ENCODE results near the gene AMACR.
"Not testable (repeated sequence)": the region's sequence is repeated elsewhere in the genome, so short reads cannot be mapped to it uniquely, and the experiment has no call there.

Gene AMACR

GRCh38 chr5:34012791-34013190 is 4.9 kb upstream of the AMACR start:
- Mint-ChIP-seq H3K4me1 (peaks cover 7% of the 10 kb centered on the region), H3K9me3 (no peaks in the 10 kb centered on the region), H3K27me3 (no peaks in the 10 kb centered on the region), H3K36me3 (ENCODE audit: insufficient read depth) (peaks cover 8% of the 10 kb centered on the region), H3K27ac (ENCODE audit: low read depth) (no peak overlapping the region), H3K4me3 (no peak overlapping the region)
- DNase-seq (ENCODE audit: low spot score in 2 of 2), result no peak
- ATAC-seq (replicated peaks; ENCODE audit: extremely low read depth, poor library complexity, severe bottlenecking), result no peak

GRCh38 chr5:34011536-34011935 is 3.7 kb upstream of the AMACR start:
- no peak for ATAC-seq (replicated peaks; ENCODE audit: extremely low read depth, poor library complexity, severe bottlenecking)
- Mint-ChIP-seq H3K27me3 (no peaks in the 10 kb centered on the region), H3K4me3 (no peak overlapping the region), H3K4me1 (peaks cover 16% of the 10 kb centered on the region), H3K9me3 (no peaks in the 10 kb centered on the region), H3K36me3 (ENCODE audit: insufficient read depth) (peaks cover 14% of the 10 kb centered on the region), H3K27ac (ENCODE audit: low read depth) (no peak overlapping the region)
- no peak for DNase-seq (ENCODE audit: low spot score in 2 of 2)

GRCh38 chr5:34010146-34010545 is 2.3 kb upstream of the AMACR start:
- Mint-ChIP-seq H3K36me3 (ENCODE audit: insufficient read depth) (peaks cover 18% of the 10 kb centered on the region), H3K4me1 (peaks cover 23% of the 10 kb centered on the region)
- not testable (repeated sequence) for H3K9me3 Mint-ChIP-seq; H3K4me3 Mint-ChIP-seq; H3K27ac Mint-ChIP-seq (ENCODE audit: low read depth); ATAC-seq (replicated peaks; ENCODE audit: extremely low read depth, poor library complexity, severe bottlenecking); H3K27me3 Mint-ChIP-seq; DNase-seq (ENCODE audit: low spot score in 2 of 2)

GRCh38 chr5:34009610-34010009 is 1.8 kb upstream of the AMACR start:
- no peak for DNase-seq (ENCODE audit: low spot score in 2 of 2)
- no peaks in the 10 kb centered on the region for H3K27me3 Mint-ChIP-seq
- H3K4me1 Mint-ChIP-seq, result peaks cover 23% of the 10 kb centered on the region
- H3K9me3 Mint-ChIP-seq, result no peaks in the 10 kb centered on the region
- H3K4me3 Mint-ChIP-seq, result no peak overlapping the region
- ATAC-seq (replicated peaks; ENCODE audit: extremely low read depth, poor library complexity, severe bottlenecking), result no peak
- peak overlapping the region; percentile 85 for H3K27ac Mint-ChIP-seq (ENCODE audit: low read depth)
- H3K36me3 Mint-ChIP-seq (ENCODE audit: insufficient read depth), result peaks cover 19% of the 10 kb centered on the region

- no peak for DNase-seq (ENCODE audit: low spot score in 2 of 2)
- Mint-ChIP-seq H3K36me3 (ENCODE audit: insufficient read depth) (peaks cover 21% of the 10 kb centered on the region), H3K27me3 (no peaks in the 10 kb centered on the region), H3K9me3 (no peaks in the 10 kb centered on the region), H3K27ac (ENCODE audit: low read depth) (peak overlapping the region; percentile 85), H3K4me1 (peaks cover 23% of the 10 kb centered on the region), H3K4me3 (peak overlapping the region; percentile 78)
- ATAC-seq (replicated peaks; ENCODE audit: extremely low read depth, poor library complexity, severe bottlenecking), result no peak
These were observed 952 bp upstream of the AMACR start for GRCh38 chr5:34008802-34009201.

GRCh38 chr5:34007201-34007620 is 639 bp downstream of the AMACR start:
- Mint-ChIP-seq H3K9me3 (no peaks in the 10 kb centered on the region), H3K4me3 (peak overlapping the region; percentile 78), H3K27me3 (no peaks in the 10 kb centered on the region), H3K36me3 (ENCODE audit: insufficient read depth) (peaks cover 21% of the 10 kb centered on the region), H3K4me1 (peaks cover 23% of the 10 kb centered on the region), H3K27ac (ENCODE audit: low read depth) (peak overlapping the region; percentile 85)
- no peak for ATAC-seq (replicated peaks; ENCODE audit: extremely low read depth, poor library complexity, severe bottlenecking)
- DNase-seq (ENCODE audit: low spot score in 2 of 2), result no peak

GRCh38 chr5:34005681-34006080 is 2.2 kb downstream of the AMACR start:
- Mint-ChIP-seq H3K27me3 (no peaks in the 10 kb centered on the region), H3K27ac (ENCODE audit: low read depth) (no peak overlapping the region), H3K4me1 (peaks cover 23% of the 10 kb centered on the region), H3K9me3 (no peaks in the 10 kb centered on the region), H3K4me3 (no peak overlapping the region), H3K36me3 (ENCODE audit: insufficient read depth) (peaks cover 19% of the 10 kb centered on the region)
- DNase-seq (ENCODE audit: low spot score in 2 of 2) (no peak), ATAC-seq (replicated peaks; ENCODE audit: extremely low read depth, poor library complexity, severe bottlenecking) (no peak)

GRCh38 chr5:34005211-34005610 is 2.6 kb downstream of the AMACR start:
- DNase-seq (ENCODE audit: low spot score in 2 of 2) (no peak), ATAC-seq (replicated peaks; ENCODE audit: extremely low read depth, poor library complexity, severe bottlenecking) (no peak)
- H3K27ac Mint-ChIP-seq (ENCODE audit: low read depth), result no peak overlapping the region
- H3K4me1 Mint-ChIP-seq, result peaks cover 23% of the 10 kb centered on the region
- H3K9me3 Mint-ChIP-seq, result no peaks in the 10 kb centered on the region
- H3K27me3 Mint-ChIP-seq, result no peaks in the 10 kb centered on the region
- no peak overlapping the region for H3K4me3 Mint-ChIP-seq
- H3K36me3 Mint-ChIP-seq (ENCODE audit: insufficient read depth), result peaks cover 19% of the 10 kb centered on the region

- ATAC-seq (replicated peaks; ENCODE audit: extremely low read depth, poor library complexity, severe bottlenecking), result no peak
- H3K9me3 Mint-ChIP-seq, result no peaks in the 10 kb centered on the region
- H3K4me3 Mint-ChIP-seq, result no peak overlapping the region
- H3K36me3 Mint-ChIP-seq (ENCODE audit: insufficient read depth), result peaks cover 19% of the 10 kb centered on the region
- H3K27me3 Mint-ChIP-seq, result no peaks in the 10 kb centered on the region
- peaks cover 23% of the 10 kb centered on the region for H3K4me1 Mint-ChIP-seq
- H3K27ac Mint-ChIP-seq (ENCODE audit: low read depth), result no peak overlapping the region
- no peak for DNase-seq (ENCODE audit: low spot score in 2 of 2)
These were observed 3.9 kb downstream of the AMACR start for GRCh38 chr5:34003941-34004340.

GRCh38 chr5:34002629-34003328 is 5.1 kb downstream of the AMACR start:
- ATAC-seq (replicated peaks; ENCODE audit: extremely low read depth, poor library complexity, severe bottlenecking) (no peak), DNase-seq (ENCODE audit: low spot score in 2 of 2) (no peak)
- no peak overlapping the region for H3K27ac Mint-ChIP-seq (ENCODE audit: low read depth)
- no peaks in the 10 kb centered on the region for H3K27me3 Mint-ChIP-seq
- peaks cover 13% of the 10 kb centered on the region for H3K36me3 Mint-ChIP-seq (ENCODE audit: insufficient read depth)
- no peak overlapping the region for H3K4me3 Mint-ChIP-seq
- H3K9me3 Mint-ChIP-seq, result no peaks in the 10 kb centered on the region
- peaks cover 16% of the 10 kb centered on the region for H3K4me1 Mint-ChIP-seq

GRCh38 chr5:34001241-34001841 is 6.5 kb downstream of the AMACR start:
- Mint-ChIP-seq H3K27me3 (no peaks in the 10 kb centered on the region), H3K4me3 (no peak overlapping the region), H3K27ac (ENCODE audit: low read depth) (no peak overlapping the region), H3K4me1 (peaks cover 10% of the 10 kb centered on the region), H3K9me3 (no peaks in the 10 kb centered on the region), H3K36me3 (ENCODE audit: insufficient read depth) (peaks cover 11% of the 10 kb centered on the region)
- DNase-seq (ENCODE audit: low spot score in 2 of 2), result no peak
- ATAC-seq (replicated peaks; ENCODE audit: extremely low read depth, poor library complexity, severe bottlenecking), result no peak

- Mint-ChIP-seq H3K27me3 (no peaks in the 10 kb centered on the region), H3K36me3 (ENCODE audit: insufficient read depth) (peaks cover 8% of the 10 kb centered on the region), H3K9me3 (no peaks in the 10 kb centered on the region)
These were observed 7.9 kb downstream of the AMACR start for GRCh38 chr5:33999978-34000377.

GRCh38 chr5:33997331-33997983 is 10.4 kb downstream of the AMACR start:
- Mint-ChIP-seq H3K27me3 (no peaks in the 10 kb centered on the region), H3K9me3 (no peaks in the 10 kb centered on the region), H3K27ac (ENCODE audit: low read depth) (no peak overlapping the region), H3K4me3 (no peak overlapping the region), H3K36me3 (ENCODE audit: insufficient read depth) (peaks cover 10% of the 10 kb centered on the region), H3K4me1 (peaks cover 5% of the 10 kb centered on the region)
- ATAC-seq (replicated peaks; ENCODE audit: extremely low read depth, poor library complexity, severe bottlenecking) (no peak), DNase-seq (ENCODE audit: low spot score in 2 of 2) (no peak)

More at GRCh38 chr5:33999978-34000377, 7.9 kb downstream of the AMACR start:
- DNase-seq (ENCODE audit: low spot score in 2 of 2) (no peak), ATAC-seq (replicated peaks; ENCODE audit: extremely low read depth, poor library complexity, severe bottlenecking) (no peak)
- Mint-ChIP-seq H3K27ac (ENCODE audit: low read depth) (no peak overlapping the region), H3K4me3 (no peak overlapping the region), H3K4me1 (peaks cover 5% of the 10 kb centered on the region)

Measured in central memory CD8-positive, alpha-beta T cell (primary cell).